HEK293 (cell line): Measurements from ENCODE around the gene VEPH1.

Source experiments
- YY2 ChIP-seq: fragments of 450-650 bp; formaldehyde crosslinking; IDR thresholded peaks from 2 replicates; pipeline ENCODE4 v1.5.1; 2016; ENCODE audit warnings: missing biosample characterization, missing genetic modification characterization
- ZBTB1 ChIP-seq: fragments of 450-650 bp; formaldehyde crosslinking; IDR thresholded peaks from 2 replicates; pipeline ENCODE4 v1.5.1; 2016; ENCODE audit warnings: missing biosample characterization, missing genetic modification characterization
- ZNF121 ChIP-seq: fragments of 450-650 bp; formaldehyde crosslinking; IDR thresholded peaks from 2 replicates; pipeline ENCODE4 v1.5.1; 2016; ENCODE audit warnings: missing biosample characterization, missing genetic modification characterization
- ZNF23 ChIP-seq: fragments of 450-650 bp; formaldehyde crosslinking; IDR thresholded peaks from 2 replicates; pipeline ENCODE4 v1.5.1; 2016; ENCODE audit warnings: missing biosample characterization, missing genetic modification characterization, borderline replicate concordance
- ZNF76 ChIP-seq: fragments of 450-650 bp; formaldehyde crosslinking; IDR thresholded peaks from 2 replicates; pipeline ENCODE4; 2016; ENCODE audit warnings: low read depth, missing biosample characterization, missing genetic modification characterization, borderline replicate concordance
- TF ChIP-seq, protein P1 (sequence below): fragments of 450-650 bp; formaldehyde crosslinking; IDR thresholded peaks from 2 replicates; pipeline ENCODE4 v1.5.1; 2016; ENCODE audit warnings: missing biosample characterization, missing genetic modification characterization
- TF ChIP-seq, protein P2 (sequence below): fragments of 450-650 bp; formaldehyde crosslinking; IDR thresholded peaks from 2 replicates; pipeline ENCODE4 v1.5.1; 2016; ENCODE audit warnings: missing biosample characterization, missing genetic modification characterization

DNA sequence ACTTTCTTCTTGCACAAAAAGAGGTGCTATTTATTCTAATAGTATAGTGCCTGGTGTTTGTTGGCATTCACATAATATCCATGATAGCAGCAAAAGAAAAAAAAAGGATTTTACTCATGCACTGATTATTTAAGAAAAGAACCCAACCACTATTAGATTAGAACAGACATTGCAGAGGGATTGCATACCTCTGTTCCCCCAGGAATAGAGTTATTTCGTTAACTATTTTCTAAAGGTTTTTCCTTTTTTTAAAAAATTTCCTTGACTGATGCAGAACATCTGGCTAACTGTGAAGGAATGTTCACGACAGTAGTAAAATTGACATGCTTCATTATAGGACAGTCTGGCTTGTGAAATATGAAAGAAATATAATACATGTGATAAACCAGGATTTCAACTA lies 203.1 kb downstream of the VEPH1 start:
- TF ChIP-seq, protein P1, sequence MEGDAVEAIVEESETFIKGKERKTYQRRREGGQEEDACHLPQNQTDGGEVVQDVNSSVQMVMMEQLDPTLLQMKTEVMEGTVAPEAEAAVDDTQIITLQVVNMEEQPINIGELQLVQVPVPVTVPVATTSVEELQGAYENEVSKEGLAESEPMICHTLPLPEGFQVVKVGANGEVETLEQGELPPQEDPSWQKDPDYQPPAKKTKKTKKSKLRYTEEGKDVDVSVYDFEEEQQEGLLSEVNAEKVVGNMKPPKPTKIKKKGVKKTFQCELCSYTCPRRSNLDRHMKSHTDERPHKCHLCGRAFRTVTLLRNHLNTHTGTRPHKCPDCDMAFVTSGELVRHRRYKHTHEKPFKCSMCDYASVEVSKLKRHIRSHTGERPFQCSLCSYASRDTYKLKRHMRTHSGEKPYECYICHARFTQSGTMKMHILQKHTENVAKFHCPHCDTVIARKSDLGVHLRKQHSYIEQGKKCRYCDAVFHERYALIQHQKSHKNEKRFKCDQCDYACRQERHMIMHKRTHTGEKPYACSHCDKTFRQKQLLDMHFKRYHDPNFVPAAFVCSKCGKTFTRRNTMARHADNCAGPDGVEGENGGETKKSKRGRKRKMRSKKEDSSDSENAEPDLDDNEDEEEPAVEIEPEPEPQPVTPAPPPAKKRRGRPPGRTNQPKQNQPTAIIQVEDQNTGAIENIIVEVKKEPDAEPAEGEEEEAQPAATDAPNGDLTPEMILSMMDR: no peak
- TF ChIP-seq, protein P2, sequence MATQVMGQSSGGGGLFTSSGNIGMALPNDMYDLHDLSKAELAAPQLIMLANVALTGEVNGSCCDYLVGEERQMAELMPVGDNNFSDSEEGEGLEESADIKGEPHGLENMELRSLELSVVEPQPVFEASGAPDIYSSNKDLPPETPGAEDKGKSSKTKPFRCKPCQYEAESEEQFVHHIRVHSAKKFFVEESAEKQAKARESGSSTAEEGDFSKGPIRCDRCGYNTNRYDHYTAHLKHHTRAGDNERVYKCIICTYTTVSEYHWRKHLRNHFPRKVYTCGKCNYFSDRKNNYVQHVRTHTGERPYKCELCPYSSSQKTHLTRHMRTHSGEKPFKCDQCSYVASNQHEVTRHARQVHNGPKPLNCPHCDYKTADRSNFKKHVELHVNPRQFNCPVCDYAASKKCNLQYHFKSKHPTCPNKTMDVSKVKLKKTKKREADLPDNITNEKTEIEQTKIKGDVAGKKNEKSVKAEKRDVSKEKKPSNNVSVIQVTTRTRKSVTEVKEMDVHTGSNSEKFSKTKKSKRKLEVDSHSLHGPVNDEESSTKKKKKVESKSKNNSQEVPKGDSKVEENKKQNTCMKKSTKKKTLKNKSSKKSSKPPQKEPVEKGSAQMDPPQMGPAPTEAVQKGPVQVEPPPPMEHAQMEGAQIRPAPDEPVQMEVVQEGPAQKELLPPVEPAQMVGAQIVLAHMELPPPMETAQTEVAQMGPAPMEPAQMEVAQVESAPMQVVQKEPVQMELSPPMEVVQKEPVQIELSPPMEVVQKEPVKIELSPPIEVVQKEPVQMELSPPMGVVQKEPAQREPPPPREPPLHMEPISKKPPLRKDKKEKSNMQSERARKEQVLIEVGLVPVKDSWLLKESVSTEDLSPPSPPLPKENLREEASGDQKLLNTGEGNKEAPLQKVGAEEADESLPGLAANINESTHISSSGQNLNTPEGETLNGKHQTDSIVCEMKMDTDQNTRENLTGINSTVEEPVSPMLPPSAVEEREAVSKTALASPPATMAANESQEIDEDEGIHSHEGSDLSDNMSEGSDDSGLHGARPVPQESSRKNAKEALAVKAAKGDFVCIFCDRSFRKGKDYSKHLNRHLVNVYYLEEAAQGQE (tag by site-specific recombination): no peak
- TF ChIP-seq ZNF121 (no peak), ZBTB1 (tag by site-specific recombination) (no peak), YY2 (tag by site-specific recombination) (no peak), ZNF76 (tag by site-specific recombination) (no peak), ZNF23 (tag by site-specific recombination) (no peak)
